HepG2 (cell line): ENCODE results near the gene BAZ2A. TPM values are rescaled to one million over a fixed set of nuclear protein-coding genes. Genes with fewer than 3 reads are reported as not detected.

ENCODE experiments used
- ATAC-seq: fragments of 200-7000 bp; cut with Tn5 transposase; 3 replicates; pipeline ENCODE4 v1.9.1; 2020; ENCODE audit warnings: mild to moderate bottlenecking, moderate library complexity
- BruUV-seq: library from RNA; stranded (reverse); fragments of 400-500 nt; replicated peaks from 2 replicates; lab custom pipeline; 2021; lab: Mats Ljungman, UMichigan
- CTCF ChIA-PET: fragments of 300-600 bp; formaldehyde crosslinking; extraction: SDS; loops from one replicate; lab custom pipeline; 2021; ENCODE audit warnings: low total read pairs, inconsistent platforms, low intra/inter-chr PET ratio; lab: Yijun Ruan, JAX
- POLR2A ChIA-PET: fragments of 350-600 bp; sonication (Branson Sonifier 250); formaldehyde crosslinking; loops from one replicate; lab custom pipeline; 2020; ENCODE audit warnings: antibody characterized with exemption, inconsistent platforms; lab: Yijun Ruan, JAX
- DNase-seq: peaks from one replicate; pipeline ENCODE4 v3.0.0-alpha.2; 2015; ENCODE audit warnings: low spot score
- FAIRE-seq: peaks from 3 replicates; lab custom pipeline; 2011; peaks lifted over from hg19 to GRCh38; lab: Jason Lieb, UNC
- H2AFZ ChIP-seq: one replicate; pipeline ENCODE4 v1.6.1; 2011; ENCODE audit warnings: low read length, inconsistent platforms
- H3K27ac ChIP-seq: fragments of 300-600 bp; 3 replicates; pipeline ENCODE4 v1.8.0; 2011; ENCODE audit warnings: mixed run types, mild to moderate bottlenecking, mixed read lengths, low read length, inconsistent platforms; ENCODE audit not compliant: insufficient read depth; ENCODE audit errors: extremely low read length
- H3K27me3 ChIP-seq, 2 experiments: fragments of 200-600 bp in 1 of 2; 2 replicates in 1 of 2; 3 replicates in 1 of 2; pipeline versions ENCODE4 v1.6.0 to v1.8.0; 2011; ENCODE audit warnings: low read length in 2 of 2, mild to moderate bottlenecking in 2 of 2, moderate library complexity in 2 of 2, inconsistent platforms in 1 of 2; ENCODE audit not compliant: insufficient read depth in 2 of 2, control insufficient read depth in 1 of 2
- H3K36me3 ChIP-seq, 2 experiments: fragments of 200-600 bp in 1 of 2; replicated peaks in 1 of 2; 2 replicates in 1 of 2; 3 replicates in 1 of 2; pipeline versions ENCODE4 v1.5.1 to v1.8.0; 2011; ENCODE audit warnings: low read length in 2 of 2, inconsistent platforms in 1 of 2; ENCODE audit not compliant: insufficient read depth in 2 of 2, control insufficient read depth in 1 of 2
- H3K4me1 ChIP-seq: 2 replicates; pipeline ENCODE4 v1.5.1; 2012; ENCODE audit warnings: low read length, inconsistent platforms; ENCODE audit not compliant: insufficient read depth
- H3K4me2 ChIP-seq: 2 replicates; pipeline ENCODE4 v1.6.0; 2011; ENCODE audit warnings: low read depth, low read length, inconsistent platforms
- H3K4me3 ChIP-seq, 3 experiments: fragments of 200-600 bp in 1 of 3; sonication (generic), shearing (Covaris generic) in 1 of 3; replicated peaks in 1 of 3; 2 replicates each; pipeline ENCODE4 v1.5.1; 2011 to 2016; ENCODE audit warnings: low read length in 3 of 3, inconsistent platforms in 2 of 3, low read depth in 2 of 3, mild to moderate bottlenecking in 2 of 3, control low read depth in 1 of 3, mixed read lengths in 1 of 3; ENCODE audit not compliant: insufficient read depth in 1 of 3
- H3K79me2 ChIP-seq: one replicate; pipeline ENCODE4 v1.6.1; 2011; ENCODE audit warnings: low read length, inconsistent platforms; ENCODE audit not compliant: insufficient read depth
- H3K9ac ChIP-seq: 2 replicates; pipeline ENCODE4 v1.6.0; 2011; ENCODE audit warnings: mild to moderate bottlenecking, low read depth, low read length, inconsistent platforms; ENCODE audit not compliant: insufficient read depth
- H3K9me3 ChIP-seq: 2 replicates; pipeline ENCODE4 v1.5.1; 2012; ENCODE audit warnings: mild to moderate bottlenecking, low read length
- H4K20me1 ChIP-seq: 2 replicates; pipeline ENCODE4 v1.6.0; 2011; ENCODE audit warnings: inconsistent platforms, mild to moderate bottlenecking, low read length, moderate library complexity; ENCODE audit not compliant: insufficient read depth
- CCDC6 ChIP-seq: sonication (generic); formaldehyde crosslinking; IDR thresholded peaks from 2 replicates; pipeline ENCODE4 v1.8.1; 2022; ENCODE audit warnings: mild to moderate bottlenecking, missing genetic modification reagents, moderate library complexity
- HOXA7 ChIP-seq: sonication (generic); formaldehyde crosslinking; IDR thresholded peaks from 2 replicates; pipeline ENCODE4 v1.8.1; 2022; ENCODE audit warnings: mild to moderate bottlenecking, missing genetic modification reagents, moderate library complexity
- KDM5A ChIP-seq: fragments of 200-600 bp; sonication (generic); IDR thresholded peaks from 2 replicates; pipeline ENCODE4 v1.7.0; 2018; ENCODE audit warnings: antibody characterized with exemption, mild to moderate bottlenecking, low read length, borderline replicate concordance
- PHF20 ChIP-seq: sonication (generic); formaldehyde crosslinking; IDR thresholded peaks from 2 replicates; pipeline ENCODE4 v1.5.0; 2020; ENCODE audit warnings: mild to moderate bottlenecking, missing genetic modification reagents
- PHF8 ChIP-seq: sonication (generic); formaldehyde crosslinking; IDR thresholded peaks from 2 replicates; pipeline ENCODE4 v1.5.0; 2020; ENCODE audit warnings: missing genetic modification reagents
- SIN3A ChIP-seq: IDR thresholded peaks from 2 replicates; pipeline ENCODE4 v1.6.1; 2011; ENCODE audit warnings: low read depth, mild to moderate bottlenecking, control low read depth, low read length, borderline replicate concordance
- SPEN ChIP-seq: sonication (generic); formaldehyde crosslinking; IDR thresholded peaks from 2 replicates; pipeline ENCODE4 v1.5.1; 2020; ENCODE audit warnings: low read depth, mild to moderate bottlenecking, missing genetic modification reagents
- TBX2 ChIP-seq: sonication (generic); formaldehyde crosslinking; IDR thresholded peaks from 2 replicates; pipeline ENCODE4 v1.5.0; 2020; ENCODE audit warnings: missing genetic modification reagents, mild to moderate bottlenecking, borderline replicate concordance
- YY1 ChIP-seq: IDR thresholded peaks from 2 replicates; pipeline ENCODE4 v1.6.1; 2011; ENCODE audit warnings: low read length, low read depth, moderate library complexity, mild to moderate bottlenecking; ENCODE audit not compliant: insufficient read depth, insufficient replicate concordance
- ZBTB8A ChIP-seq: sonication (generic); formaldehyde crosslinking; IDR thresholded peaks from 2 replicates; pipeline ENCODE4 v1.4.0; 2020; ENCODE audit warnings: mild to moderate bottlenecking, low read depth, missing genetic modification reagents, borderline replicate concordance
- ZNF33B ChIP-seq: sonication (generic); formaldehyde crosslinking; IDR thresholded peaks from 2 replicates; pipeline ENCODE4 v1.5.1; 2020; ENCODE audit warnings: mild to moderate bottlenecking, missing genetic modification reagents
- ZNF546 ChIP-seq: sonication (generic); formaldehyde crosslinking; conservative IDR thresholded peaks from 2 replicates; pipeline ENCODE4 v1.8.1; 2023; ENCODE audit warnings: mild to moderate bottlenecking, missing genetic modification reagents
- ZNF564 ChIP-seq: sonication (generic); formaldehyde crosslinking; IDR thresholded peaks from 2 replicates; pipeline ENCODE4 v1.8.1; 2023; ENCODE audit warnings: mild to moderate bottlenecking, missing genetic modification reagents
- ZNF629 ChIP-seq: sonication (generic); formaldehyde crosslinking; conservative IDR thresholded peaks from 2 replicates; pipeline ENCODE4 v1.5.0; 2020; ENCODE audit warnings: missing genetic modification reagents
- ZSCAN25 ChIP-seq: sonication (generic); formaldehyde crosslinking; IDR thresholded peaks from 2 replicates; pipeline ENCODE4 v1.8.0; 2022; ENCODE audit warnings: mild to moderate bottlenecking, missing genetic modification reagents
- ZSCAN29 ChIP-seq: sonication (generic); formaldehyde crosslinking; conservative IDR thresholded peaks from 2 replicates; pipeline ENCODE4 v1.4.0; 2020; ENCODE audit warnings: mild to moderate bottlenecking, missing genetic modification reagents
- WGBS: methylation state at CpG from one replicate; pipeline ENCODE4 v1.1.6; 2017; ENCODE audit warnings: low lambda C conversion rate; 5-methylcytosine and 5-hydroxymethylcytosine counted together
- in situ Hi-C: cut with HindIII; loops from 2 replicates; pipeline ENCODE4 v1.10.0; 2017; ENCODE audit warnings: low pct_unique_long_range_greater_than_20kb; ENCODE audit not compliant: extremely low pct_ligation_motif_present
- intact Hi-C: fragments of 100-400 bp; cut with micrococcal nuclease; formaldehyde crosslinking; loops from one replicate; pipeline ENCODE4 v1.10.0; 2022; ENCODE audit not compliant: unreplicated experiment
- polyA plus RNA-seq, 8 experiments: library from polyadenylated mRNA; depleted of rRNA in 3 of 8; stranded (reverse) in 7 of 8; unstranded in 1 of 8; fragments of >200 nt; fragmentation: Illumina TruSeq in 4 of 8; extraction: Trizol in 4 of 8; gene quantifications; 2 replicates each; pipeline versions ENCODE4 v1.2.1 to v1.2.3, GENCODE V29; 2011 to 2016; ENCODE audit warnings: low read depth in 4 of 8, missing spikeins in 1 of 8, mixed read lengths in 1 of 8; ENCODE audit not compliant: insufficient read depth in 1 of 8
- total RNA-seq, 5 experiments: library from RNA; depleted of rRNA; stranded (reverse); fragments of >200 nt; fragmentation: Illumina TruSeq; extraction: Trizol; gene quantifications; 2 replicates each; pipeline ENCODE4 v1.2.3, GENCODE V29; 2016; ENCODE audit warnings: low read depth in 1 of 5
- TF ChIP-seq, protein P1 (sequence below): IDR thresholded peaks from 2 replicates; pipeline ENCODE4 v1.6.1; 2016; ENCODE audit warnings: mild to moderate bottlenecking, missing biosample characterization, missing genetic modification reagents
- TF ChIP-seq, protein P2 (sequence below): sonication (generic); formaldehyde crosslinking; conservative IDR thresholded peaks from 2 replicates; pipeline ENCODE4 v1.8.0; 2022; ENCODE audit warnings: missing genetic modification reagents
- TF ChIP-seq, protein P3 (sequence below): sonication (generic); formaldehyde crosslinking; IDR thresholded peaks from 2 replicates; pipeline ENCODE4 v1.4.0; 2020; ENCODE audit warnings: missing genetic modification reagents

Gene BAZ2A
- total and polyA plus RNA-seq, 2 of the 13 experiments (the other 11 are each of a cell fraction or from before 2014, with no cell fraction given): 21.8 to 73.5 TPM

DNA sequence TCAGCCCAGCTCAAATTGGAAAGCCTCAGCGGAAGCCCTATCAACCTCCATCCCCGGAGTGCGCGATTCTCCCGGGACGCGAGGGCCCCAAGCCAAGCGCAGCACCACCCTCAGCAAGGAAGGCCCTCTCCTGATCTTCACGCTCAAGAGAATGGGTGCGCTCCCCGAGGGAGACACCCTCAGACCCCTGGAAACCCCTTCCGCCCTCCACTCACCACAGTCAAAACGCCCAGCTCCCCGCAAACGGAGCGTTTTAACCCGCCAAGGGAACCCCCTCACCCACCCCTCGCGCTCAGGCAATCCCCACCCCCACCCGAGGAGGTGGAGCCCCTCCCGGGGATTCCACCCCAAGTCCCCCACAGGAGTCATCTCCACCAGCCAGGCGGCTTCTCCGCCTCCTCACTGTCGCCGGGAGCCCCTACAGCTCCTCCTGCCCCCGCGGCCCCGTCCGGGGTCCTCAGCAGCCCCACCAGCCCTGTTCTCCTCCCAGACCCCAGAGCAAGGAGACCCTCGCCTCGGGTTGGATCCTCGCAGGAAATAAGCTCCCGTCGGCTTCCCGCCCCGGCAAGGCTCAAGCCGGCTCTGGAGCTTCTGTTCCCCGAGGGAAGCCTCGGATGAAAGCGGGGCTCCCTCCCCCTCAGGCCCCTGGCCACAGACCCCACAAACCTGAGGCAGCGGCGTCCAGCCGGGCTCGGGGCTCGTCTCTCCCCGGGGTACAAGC is 507 bp downstream of the BAZ2A start:
- Histone ChIP-seq H2AFZ (no peak overlapping the region), H3K27me3 (no peaks in the 10 kb centered on the region; a peak in 1 of 5 replicates), H3K4me1 (peaks cover 74% of the 10 kb centered on the region), H3K36me3 (peaks cover 0 to 7% of the 10 kb centered on the region in 2 experiments; a peak in 2 of 5 replicates), H3K4me3 (peak overlapping the region; percentile 98 to 100 (median 99)), H3K9ac (peak overlapping the region; percentile 92), H3K9me3 (no peaks in the 10 kb centered on the region), H3K4me2 (peak overlapping the region; percentile 84), H3K27ac (peak overlapping the region; percentile 74), H4K20me1 (peaks cover 10% of the 10 kb centered on the region), H3K79me2 (peaks cover 67% of the 10 kb centered on the region)
- ChIA-PET POLR2A (interaction anchor here (1.0 to 1.8 kb wide), 6 partner anchors 16 to 408 kb away, joined by 4 to 7 read pairs (median 6); partner anchors contain the start of genes ATP5F1B, NACA, PTGES3 and RBMS2), CTCF (no interaction called here)
- FAIRE-seq (no peak), DNase-seq (no peak), ATAC-seq (peak; percentile 36)
- WGBS: 0% methylated on average over 21 of the region's 46 CpGs
- BruUV-seq: no TSS peak
- in situ Hi-C loops (no loop called here), intact Hi-C loops (no loop called here)
- peak; percentile 24; the same call in 1 of the 2 replicates for TF ChIP-seq SIN3A
- TF ChIP-seq ZBTB8A (CRISPR knock-in tag): no peak
- TF ChIP-seq, protein P1, sequence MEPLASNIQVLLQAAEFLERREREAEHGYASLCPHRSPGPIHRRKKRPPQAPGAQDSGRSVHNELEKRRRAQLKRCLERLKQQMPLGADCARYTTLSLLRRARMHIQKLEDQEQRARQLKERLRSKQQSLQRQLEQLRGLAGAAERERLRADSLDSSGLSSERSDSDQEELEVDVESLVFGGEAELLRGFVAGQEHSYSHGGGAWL (CRISPR knock-in tag): no peak
- 0 out of 2 replicates have a peak, but pooled peaks have one; percentile 16 for TF ChIP-seq ZNF629 (CRISPR knock-in tag)
- no peak for TF ChIP-seq YY1
- no peak for TF ChIP-seq ZNF33B (CRISPR knock-in tag)
- TF ChIP-seq, protein P2, sequence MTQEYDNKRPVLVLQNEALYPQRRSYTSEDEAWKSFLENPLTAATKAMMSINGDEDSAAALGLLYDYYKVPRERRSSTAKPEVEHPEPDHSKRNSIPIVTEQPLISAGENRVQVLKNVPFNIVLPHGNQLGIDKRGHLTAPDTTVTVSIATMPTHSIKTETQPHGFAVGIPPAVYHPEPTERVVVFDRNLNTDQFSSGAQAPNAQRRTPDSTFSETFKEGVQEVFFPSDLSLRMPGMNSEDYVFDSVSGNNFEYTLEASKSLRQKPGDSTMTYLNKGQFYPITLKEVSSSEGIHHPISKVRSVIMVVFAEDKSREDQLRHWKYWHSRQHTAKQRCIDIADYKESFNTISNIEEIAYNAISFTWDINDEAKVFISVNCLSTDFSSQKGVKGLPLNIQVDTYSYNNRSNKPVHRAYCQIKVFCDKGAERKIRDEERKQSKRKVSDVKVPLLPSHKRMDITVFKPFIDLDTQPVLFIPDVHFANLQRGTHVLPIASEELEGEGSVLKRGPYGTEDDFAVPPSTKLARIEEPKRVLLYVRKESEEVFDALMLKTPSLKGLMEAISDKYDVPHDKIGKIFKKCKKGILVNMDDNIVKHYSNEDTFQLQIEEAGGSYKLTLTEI: no peak
- TF ChIP-seq SPEN (CRISPR knock-in tag): peak; percentile 18; the same call in 1 of the 2 replicates
- TF ChIP-seq PHF20 (CRISPR knock-in tag): peak; percentile 13; the same call in 1 of the 2 replicates
- TF ChIP-seq, protein P3, sequence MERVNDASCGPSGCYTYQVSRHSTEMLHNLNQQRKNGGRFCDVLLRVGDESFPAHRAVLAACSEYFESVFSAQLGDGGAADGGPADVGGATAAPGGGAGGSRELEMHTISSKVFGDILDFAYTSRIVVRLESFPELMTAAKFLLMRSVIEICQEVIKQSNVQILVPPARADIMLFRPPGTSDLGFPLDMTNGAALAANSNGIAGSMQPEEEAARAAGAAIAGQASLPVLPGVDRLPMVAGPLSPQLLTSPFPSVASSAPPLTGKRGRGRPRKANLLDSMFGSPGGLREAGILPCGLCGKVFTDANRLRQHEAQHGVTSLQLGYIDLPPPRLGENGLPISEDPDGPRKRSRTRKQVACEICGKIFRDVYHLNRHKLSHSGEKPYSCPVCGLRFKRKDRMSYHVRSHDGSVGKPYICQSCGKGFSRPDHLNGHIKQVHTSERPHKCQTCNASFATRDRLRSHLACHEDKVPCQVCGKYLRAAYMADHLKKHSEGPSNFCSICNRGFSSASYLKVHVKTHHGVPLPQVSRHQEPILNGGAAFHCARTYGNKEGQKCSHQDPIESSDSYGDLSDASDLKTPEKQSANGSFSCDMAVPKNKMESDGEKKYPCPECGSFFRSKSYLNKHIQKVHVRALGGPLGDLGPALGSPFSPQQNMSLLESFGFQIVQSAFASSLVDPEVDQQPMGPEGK: 0 out of 2 replicates have a peak, but pooled peaks have one; percentile 6
- TF ChIP-seq ZSCAN25 (CRISPR knock-in tag): no peak
- peak; percentile 32; the same call in 1 of the 2 replicates for TF ChIP-seq TBX2 (CRISPR knock-in tag)
- no peak for TF ChIP-seq ZSCAN29
- TF ChIP-seq ZNF546: peak; percentile 36; the same call in 1 of the 2 replicates
- TF ChIP-seq CCDC6 (CRISPR knock-in tag): no peak
- no peak for TF ChIP-seq HOXA7 (CRISPR knock-in tag)
- peak; percentile 45 for TF ChIP-seq PHF8
- 0 out of 2 replicates have a peak, but pooled peaks have one; percentile 65 for TF ChIP-seq ZNF564 (CRISPR knock-in tag)
- TF ChIP-seq KDM5A: peak; percentile 35; the same call in 1 of the 2 replicates
